K562 (cell line): ENCODE data around the gene SPEM3.

Source experiments
- CCNT2 ChIP-seq: IDR thresholded peaks from 2 replicates; pipeline ENCODE4 v1.6.1; 2011; ENCODE audit warnings: borderline replicate concordance, low read depth, mild to moderate bottlenecking, moderate library complexity, mixed read lengths, low read length; ENCODE audit not compliant: insufficient read length; ENCODE audit errors: extremely low read depth
- FOS ChIP-seq: IDR thresholded peaks from 3 replicates; pipeline ENCODE4 v1.6.1; 2011; ENCODE audit not compliant: insufficient read length; ENCODE audit errors: extremely low read depth
- GABPA ChIP-seq: fragments of 200-800 bp; sonication (Bioruptor generic); conservative IDR thresholded peaks from 2 replicates; pipeline ENCODE4 v1.6.1; 2016; ENCODE audit warnings: low read depth, missing genetic modification characterization, missing compliant biosample characterization
- JUN ChIP-seq, 2 experiments: sonication (generic) in 1 of 2; formaldehyde crosslinking in 1 of 2; IDR thresholded peaks; 2 replicates each; pipeline versions ENCODE4 v1.6.1 to v1.8.0; 2012 to 2022; ENCODE audit warnings: borderline replicate concordance in 2 of 2, mild to moderate bottlenecking in 2 of 2, improper control_type of control experiment in 1 of 2, low read depth in 1 of 2, low read length in 1 of 2, missing genetic modification reagents in 1 of 2
- KDM4B ChIP-seq, 2 experiments: fragments of 450-650 bp in 1 of 2; sonication (generic) in 1 of 2; IDR thresholded peaks; 2 replicates each; pipeline ENCODE4 v1.6.1; 2016 to 2017; ENCODE audit warnings: borderline replicate concordance in 2 of 2, antibody characterized with exemption in 1 of 2, low read depth in 1 of 2, mild to moderate bottlenecking in 1 of 2
- KHSRP ChIP-seq: fragments of 450-650 bp; IDR thresholded peaks from 2 replicates; pipeline ENCODE4 v1.6.1; 2017
- SETDB1 ChIP-seq: IDR thresholded peaks from one replicate; pipeline ENCODE4 v1.6.1; 2012; ENCODE audit warnings: low read length, control low read depth, inconsistent platforms
- ZNF766 ChIP-seq: fragments of 200-800 bp; sonication (Bioruptor generic); conservative IDR thresholded peaks from 2 replicates; pipeline ENCODE4 v1.6.1; 2016; ENCODE audit warnings: missing genetic modification characterization, missing compliant biosample characterization
- TF ChIP-seq, protein P1 (sequence below): sonication (generic); formaldehyde crosslinking; IDR thresholded peaks from 2 replicates; pipeline ENCODE4 v1.5.0; 2020; ENCODE audit warnings: missing genetic modification reagents
- TF ChIP-seq, protein P2 (sequence below), 3 experiments: IDR thresholded peaks in 2 of 3; conservative IDR thresholded peaks in 1 of 3; 2 replicates each; pipeline ENCODE4 v1.5.1; 2011 to 2012; ENCODE audit warnings: low read length in 3 of 3, mild to moderate bottlenecking in 3 of 3, control low read depth in 2 of 3, improper control_type of control experiment in 1 of 3, inconsistent platforms in 1 of 3, low read depth in 1 of 3, mixed read lengths in 1 of 3, moderate library complexity in 1 of 3; ENCODE audit not compliant: insufficient read depth in 2 of 3
- TF ChIP-seq, protein P3 (sequence below): fragments of 250-450 bp; sonication (Bioruptor Pico); IDR thresholded peaks from 2 replicates; pipeline ENCODE4 v1.6.1; 2021; ENCODE audit warnings: mild to moderate bottlenecking
- TF ChIP-seq, protein P4 (sequence below): fragments of 450-650 bp; formaldehyde crosslinking; IDR thresholded peaks from 2 replicates; pipeline ENCODE4 v1.4.0; 2022; ENCODE audit warnings: missing genetic modification characterization

DNA sequence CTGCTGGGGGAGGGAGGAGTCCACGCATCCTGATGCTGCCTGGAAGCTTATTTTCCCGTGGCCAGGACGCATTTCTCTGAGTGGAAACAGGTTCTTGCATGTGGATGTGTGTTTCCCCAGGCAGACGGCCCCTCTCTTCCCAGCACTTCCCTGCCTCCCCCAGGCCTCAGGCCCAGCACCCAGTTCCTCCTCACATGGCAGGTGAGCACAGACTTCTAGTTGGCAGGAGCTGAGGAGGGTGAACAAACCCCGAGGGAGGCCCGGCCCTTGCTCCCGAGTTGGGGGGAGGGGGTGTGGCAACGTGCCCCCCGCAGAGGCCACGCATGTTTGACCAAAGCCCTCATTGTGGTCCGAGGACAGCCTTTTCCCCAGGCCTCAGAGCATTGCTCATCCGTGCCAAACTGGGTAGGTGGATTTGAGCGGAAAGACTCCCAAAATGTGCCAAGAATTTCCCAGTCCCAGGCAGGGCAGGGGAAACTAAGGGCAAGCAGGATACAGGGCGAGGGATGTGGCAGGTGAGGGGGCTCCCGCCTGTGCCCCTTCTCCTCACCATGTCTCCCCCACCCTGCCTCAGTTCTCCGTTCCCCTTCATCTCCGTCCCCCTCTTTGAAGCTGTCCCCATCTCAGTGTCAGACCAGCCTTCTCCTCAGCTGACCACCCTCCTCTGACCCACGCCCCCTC is 10.0 kb upstream of the SPEM3 start:
- TF ChIP-seq GABPA (no peak), FOS (no peak), KDM4B (IDR thresholded peaks at IDR 0.05; ENCODE audit: borderline replicate concordance in 2 of 2, low read depth in 1 of 2) (no peak), SETDB1 (no peak), CCNT2 (no peak), JUN (IDR thresholded peaks at IDR 0.05; ENCODE audit: borderline replicate concordance, low read depth, low read length) (no peak), JUN (CRISPR knock-in tag; IDR thresholded peaks at IDR 0.05; ENCODE audit: borderline replicate concordance) (no peak), ZNF766 (CRISPR knock-in tag) (no peak), KHSRP (no peak)
- TF ChIP-seq, protein P1, sequence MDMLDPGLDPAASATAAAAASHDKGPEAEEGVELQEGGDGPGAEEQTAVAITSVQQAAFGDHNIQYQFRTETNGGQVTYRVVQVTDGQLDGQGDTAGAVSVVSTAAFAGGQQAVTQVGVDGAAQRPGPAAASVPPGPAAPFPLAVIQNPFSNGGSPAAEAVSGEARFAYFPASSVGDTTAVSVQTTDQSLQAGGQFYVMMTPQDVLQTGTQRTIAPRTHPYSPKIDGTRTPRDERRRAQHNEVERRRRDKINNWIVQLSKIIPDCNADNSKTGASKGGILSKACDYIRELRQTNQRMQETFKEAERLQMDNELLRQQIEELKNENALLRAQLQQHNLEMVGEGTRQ (CRISPR knock-in tag): no peak
- TF ChIP-seq, protein P2, sequence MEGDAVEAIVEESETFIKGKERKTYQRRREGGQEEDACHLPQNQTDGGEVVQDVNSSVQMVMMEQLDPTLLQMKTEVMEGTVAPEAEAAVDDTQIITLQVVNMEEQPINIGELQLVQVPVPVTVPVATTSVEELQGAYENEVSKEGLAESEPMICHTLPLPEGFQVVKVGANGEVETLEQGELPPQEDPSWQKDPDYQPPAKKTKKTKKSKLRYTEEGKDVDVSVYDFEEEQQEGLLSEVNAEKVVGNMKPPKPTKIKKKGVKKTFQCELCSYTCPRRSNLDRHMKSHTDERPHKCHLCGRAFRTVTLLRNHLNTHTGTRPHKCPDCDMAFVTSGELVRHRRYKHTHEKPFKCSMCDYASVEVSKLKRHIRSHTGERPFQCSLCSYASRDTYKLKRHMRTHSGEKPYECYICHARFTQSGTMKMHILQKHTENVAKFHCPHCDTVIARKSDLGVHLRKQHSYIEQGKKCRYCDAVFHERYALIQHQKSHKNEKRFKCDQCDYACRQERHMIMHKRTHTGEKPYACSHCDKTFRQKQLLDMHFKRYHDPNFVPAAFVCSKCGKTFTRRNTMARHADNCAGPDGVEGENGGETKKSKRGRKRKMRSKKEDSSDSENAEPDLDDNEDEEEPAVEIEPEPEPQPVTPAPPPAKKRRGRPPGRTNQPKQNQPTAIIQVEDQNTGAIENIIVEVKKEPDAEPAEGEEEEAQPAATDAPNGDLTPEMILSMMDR (IDR thresholded peaks at IDR 0.05 in 2 of 3, conservative IDR thresholded peaks at IDR 0.05 in 1 of 3; ENCODE audit: insufficient read depth in 2 of 3, low read depth in 1 of 3, low read length in 3 of 3): no peak
- TF ChIP-seq, protein P3, sequence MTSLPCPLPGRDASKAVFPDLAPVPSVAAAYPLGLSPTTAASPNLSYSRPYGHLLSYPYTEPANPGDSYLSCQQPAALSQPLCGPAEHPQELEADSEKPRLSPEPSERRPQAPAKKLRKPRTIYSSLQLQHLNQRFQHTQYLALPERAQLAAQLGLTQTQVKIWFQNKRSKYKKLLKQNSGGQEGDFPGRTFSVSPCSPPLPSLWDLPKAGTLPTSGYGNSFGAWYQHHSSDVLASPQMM (CRISPR knock-in tag): no peak
- TF ChIP-seq, protein P4, sequence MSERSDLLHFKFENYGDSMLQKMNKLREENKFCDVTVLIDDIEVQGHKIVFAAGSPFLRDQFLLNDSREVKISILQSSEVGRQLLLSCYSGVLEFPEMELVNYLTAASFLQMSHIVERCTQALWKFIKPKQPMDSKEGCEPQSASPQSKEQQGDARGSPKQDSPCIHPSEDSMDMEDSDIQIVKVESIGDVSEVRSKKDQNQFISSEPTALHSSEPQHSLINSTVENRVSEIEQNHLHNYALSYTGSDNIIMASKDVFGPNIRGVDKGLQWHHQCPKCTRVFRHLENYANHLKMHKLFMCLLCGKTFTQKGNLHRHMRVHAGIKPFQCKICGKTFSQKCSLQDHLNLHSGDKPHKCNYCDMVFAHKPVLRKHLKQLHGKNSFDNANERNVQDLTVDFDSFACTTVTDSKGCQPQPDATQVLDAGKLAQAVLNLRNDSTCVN (CRISPR knock-in tag): no peak
